ENCODE results near the gene QSOX2.

GRCh38 chr9:136202454-136203407, 42.9 kb downstream of the QSOX2 start:
- TF ChIP-seq CTCF (IDR thresholded peaks at IDR 0.05) (no peak), POLR2A (IDR thresholded peaks at IDR 0.05) (no peak)

Data from right lobe of liver (tissue), 4 donors.